ENCODE results near the gene CC2D1B.

CC2D1B gene

DNA sequence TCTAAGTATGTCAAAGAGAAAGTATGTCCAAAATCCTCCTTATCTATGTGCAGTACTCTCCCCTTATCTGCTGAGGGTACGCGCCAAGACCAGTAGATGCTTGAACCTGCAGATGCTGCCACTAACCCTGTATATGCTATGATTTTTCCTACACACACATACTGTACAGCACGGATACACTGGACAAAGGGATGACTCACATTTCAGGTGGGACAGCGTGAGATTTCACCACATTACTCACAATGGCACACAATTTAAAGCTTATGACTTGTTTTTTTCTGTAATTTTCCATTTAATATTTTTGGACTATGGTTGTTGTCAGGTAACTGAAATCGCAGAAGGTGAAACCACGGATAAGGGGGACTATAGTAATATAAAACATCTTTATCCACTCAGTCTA, 34.1 kb upstream of the CC2D1B start:
- no peak overlapping the region for H3K4me2 ChIP-seq (ENCODE audit: insufficient read depth, low read length, poor library complexity, severe bottlenecking)
- H2BK5ac ChIP-seq (ENCODE audit: low read length): no peak overlapping the region
- no peak overlapping the region for H2AK5ac ChIP-seq (ENCODE audit: low read depth, low read length)
- no peak overlapping the region for H2BK12ac ChIP-seq (ENCODE audit: low read length)
- no peak overlapping the region for H4K91ac ChIP-seq (ENCODE audit: low read depth, low read length, poor library complexity)
- H2AFZ ChIP-seq (ENCODE audit: low read length): no peak overlapping the region
- H3K14ac ChIP-seq (ENCODE audit: low read length): no peak overlapping the region
- H3K79me1 ChIP-seq (ENCODE audit: low read depth, low read length): peaks cover 2% of the 10 kb centered on the region
- peaks cover 42 to 72% of the 10 kb centered on the region in 2 donors for H3K36me3 ChIP-seq (replicated peaks in 1 of 2; ENCODE audit: control insufficient read depth in 2 of 2, insufficient read depth in 2 of 2, low read length in 2 of 2)
- H3K4ac ChIP-seq (ENCODE audit: low read length): no peak overlapping the region
- no peak overlapping the region for H3K4me3 ChIP-seq (ENCODE audit: low read length in 2 of 2)
- H2BK120ac ChIP-seq (ENCODE audit: low read depth, low read length): no peak overlapping the region
- H3K9ac ChIP-seq (ENCODE audit: low read depth, low read length, poor library complexity): no peak overlapping the region
- H3K18ac ChIP-seq (ENCODE audit: low read length): no peak overlapping the region
- H3K27ac ChIP-seq (replicated peaks; ENCODE audit: low read length): no peak overlapping the region
- H3K4me1 ChIP-seq (ENCODE audit: control insufficient read depth in 2 of 2, insufficient read depth in 1 of 2, low read depth in 1 of 2, low read length in 2 of 2): peaks cover 0 to 4% of the 10 kb centered on the region in 2 donors
- H3K23ac ChIP-seq (ENCODE audit: low read depth, low read length, poor library complexity): no peak overlapping the region
- peaks cover 0 to 2% of the 10 kb centered on the region in 2 donors for H3K9me3 ChIP-seq (replicated peaks in 1 of 2; ENCODE audit: control insufficient read depth in 2 of 2, insufficient read depth in 1 of 2, low read depth in 1 of 2, low read length in 2 of 2)
- H3K27me3 ChIP-seq (ENCODE audit: control insufficient read depth in 3 of 3, insufficient read depth in 3 of 3, low read depth in 1 of 3, low read length in 3 of 3): no peaks in the 10 kb centered on the region
- no CpG with 5 or more reads among the region's 6 CpGs for WGBS, 2 donors (ENCODE audit: extremely low coverage in 2 of 2, insufficient read length in 2 of 2, insufficient replicate concordance in 1 of 2)
- no peak overlapping the region for H2BK15ac ChIP-seq (ENCODE audit: low read length)
- H4K8ac ChIP-seq (ENCODE audit: low read depth, low read length): no peak overlapping the region
- no peak for DNase-seq (ENCODE audit: low spot score)

DNA sequence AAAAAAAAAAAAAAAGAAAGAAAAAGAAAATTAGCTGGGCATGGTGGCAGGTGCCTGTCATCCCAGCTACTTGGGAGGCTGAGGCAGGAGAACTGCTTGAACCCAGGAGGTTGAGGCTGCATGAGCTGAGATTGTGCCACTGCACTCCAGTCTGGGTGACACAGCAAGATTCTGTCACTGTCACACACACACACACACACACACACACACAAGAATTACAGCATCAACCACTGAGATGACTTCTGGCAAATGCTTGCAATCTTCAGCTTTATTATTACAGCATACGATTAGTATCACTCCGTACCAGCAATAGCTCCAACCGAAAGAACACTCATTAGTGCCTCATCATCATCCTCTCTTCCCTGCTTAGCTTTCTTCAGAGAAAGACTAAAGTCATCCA, 33.6 kb upstream of the CC2D1B start:
- Histone ChIP-seq H3K4me2 (ENCODE audit: insufficient read depth, low read length, poor library complexity, severe bottlenecking) (no peak overlapping the region), H4K91ac (ENCODE audit: low read depth, low read length, poor library complexity) (no peak overlapping the region), H2AFZ (ENCODE audit: low read length) (no peak overlapping the region), H3K18ac (ENCODE audit: low read length) (no peak overlapping the region), H2BK15ac (ENCODE audit: low read length) (no peak overlapping the region), H3K27ac (replicated peaks; ENCODE audit: low read length) (no peak overlapping the region), H3K23ac (ENCODE audit: low read depth, low read length, poor library complexity) (no peak overlapping the region), H3K4ac (ENCODE audit: low read length) (no peak overlapping the region), H2BK5ac (ENCODE audit: low read length) (no peak overlapping the region), H3K27me3 (ENCODE audit: control insufficient read depth in 3 of 3, insufficient read depth in 3 of 3, low read depth in 1 of 3, low read length in 3 of 3) (no peaks in the 10 kb centered on the region), H2BK120ac (ENCODE audit: low read depth, low read length) (no peak overlapping the region), H2AK5ac (ENCODE audit: low read depth, low read length) (no peak overlapping the region), H3K9me3 (replicated peaks in 1 of 2; ENCODE audit: control insufficient read depth in 2 of 2, insufficient read depth in 1 of 2, low read depth in 1 of 2, low read length in 2 of 2) (peaks cover 0 to 2% of the 10 kb centered on the region in 2 donors), H3K36me3 (replicated peaks in 1 of 2; ENCODE audit: control insufficient read depth in 2 of 2, insufficient read depth in 2 of 2, low read length in 2 of 2) (peaks cover 42 to 78% of the 10 kb centered on the region in 2 donors), H3K4me3 (ENCODE audit: low read length in 2 of 2) (no peak overlapping the region), H3K4me1 (ENCODE audit: control insufficient read depth in 2 of 2, insufficient read depth in 1 of 2, low read depth in 1 of 2, low read length in 2 of 2) (peaks cover 0 to 4% of the 10 kb centered on the region in 2 donors), H3K14ac (ENCODE audit: low read length) (no peak overlapping the region), H3K9ac (ENCODE audit: low read depth, low read length, poor library complexity) (no peak overlapping the region), H4K8ac (ENCODE audit: low read depth, low read length) (no peak overlapping the region), H2BK12ac (ENCODE audit: low read length) (no peak overlapping the region), H3K79me1 (ENCODE audit: low read depth, low read length) (no peaks in the 10 kb centered on the region)
- no peak for DNase-seq (ENCODE audit: low spot score)
- WGBS, 2 donors (ENCODE audit: extremely low coverage in 2 of 2, insufficient read length in 2 of 2, insufficient replicate concordance in 1 of 2): no CpG with 5 or more reads among the region's 3 CpGs

DNA sequence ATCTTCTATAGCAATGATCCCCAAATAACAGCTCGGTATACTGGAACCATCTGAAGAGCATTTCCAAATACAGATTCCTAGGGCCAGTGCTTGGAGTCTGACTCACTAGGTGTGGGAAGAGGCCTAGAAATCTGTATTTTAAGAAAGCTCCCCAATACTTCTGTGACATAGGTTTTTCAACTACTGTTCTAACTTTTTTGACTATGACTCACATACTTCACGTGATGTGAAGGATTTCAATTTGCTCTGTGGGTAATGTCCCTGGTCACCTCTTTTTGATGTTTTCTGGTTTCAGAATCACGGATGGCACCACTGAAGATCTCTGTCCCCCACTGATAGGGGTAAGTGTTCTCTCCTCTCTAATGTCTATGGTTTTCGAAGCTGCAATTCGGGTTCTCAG, 27.2 kb upstream of the CC2D1B start:
- H3K4me1 ChIP-seq (ENCODE audit: control insufficient read depth in 2 of 2, insufficient read depth in 1 of 2, low read depth in 1 of 2, low read length in 2 of 2): no peaks in the 10 kb centered on the region
- H3K4ac ChIP-seq (ENCODE audit: low read length): no peak overlapping the region
- H3K36me3 ChIP-seq (replicated peaks in 1 of 2; ENCODE audit: control insufficient read depth in 2 of 2, insufficient read depth in 2 of 2, low read length in 2 of 2): peaks cover 42 to 94% of the 10 kb centered on the region in 2 donors
- H3K27ac ChIP-seq (replicated peaks; ENCODE audit: low read length): no peak overlapping the region
- H3K18ac ChIP-seq (ENCODE audit: low read length): no peak overlapping the region
- H3K9me3 ChIP-seq (replicated peaks in 1 of 2; ENCODE audit: control insufficient read depth in 2 of 2, insufficient read depth in 1 of 2, low read depth in 1 of 2, low read length in 2 of 2): no peaks in the 10 kb centered on the region
- H2BK12ac ChIP-seq (ENCODE audit: low read length): no peak overlapping the region
- H4K91ac ChIP-seq (ENCODE audit: low read depth, low read length, poor library complexity): no peak overlapping the region
- no peaks in the 10 kb centered on the region for H3K79me1 ChIP-seq (ENCODE audit: low read depth, low read length)
- no peak overlapping the region for H2AFZ ChIP-seq (ENCODE audit: low read length)
- no peak overlapping the region for H2BK120ac ChIP-seq (ENCODE audit: low read depth, low read length)
- no peak overlapping the region for H3K4me2 ChIP-seq (ENCODE audit: insufficient read depth, low read length, poor library complexity, severe bottlenecking)
- DNase-seq (ENCODE audit: low spot score): no peak
- no CpG with 5 or more reads among the region's 5 CpGs for WGBS, 2 donors (ENCODE audit: extremely low coverage in 2 of 2, insufficient read length in 2 of 2, insufficient replicate concordance in 1 of 2)
- H3K27me3 ChIP-seq (ENCODE audit: control insufficient read depth in 3 of 3, insufficient read depth in 3 of 3, low read depth in 1 of 3, low read length in 3 of 3): no peaks in the 10 kb centered on the region
- H2AK5ac ChIP-seq (ENCODE audit: low read depth, low read length): no peak overlapping the region
- H3K9ac ChIP-seq (ENCODE audit: low read depth, low read length, poor library complexity): no peak overlapping the region
- no peak overlapping the region for H2BK15ac ChIP-seq (ENCODE audit: low read length)
- no peak overlapping the region for H4K8ac ChIP-seq (ENCODE audit: low read depth, low read length)
- H3K23ac ChIP-seq (ENCODE audit: low read depth, low read length, poor library complexity): no peak overlapping the region
- H3K14ac ChIP-seq (ENCODE audit: low read length): no peak overlapping the region
- H3K4me3 ChIP-seq (ENCODE audit: low read length in 2 of 2): no peak overlapping the region
- no peak overlapping the region for H2BK5ac ChIP-seq (ENCODE audit: low read length)

DNA sequence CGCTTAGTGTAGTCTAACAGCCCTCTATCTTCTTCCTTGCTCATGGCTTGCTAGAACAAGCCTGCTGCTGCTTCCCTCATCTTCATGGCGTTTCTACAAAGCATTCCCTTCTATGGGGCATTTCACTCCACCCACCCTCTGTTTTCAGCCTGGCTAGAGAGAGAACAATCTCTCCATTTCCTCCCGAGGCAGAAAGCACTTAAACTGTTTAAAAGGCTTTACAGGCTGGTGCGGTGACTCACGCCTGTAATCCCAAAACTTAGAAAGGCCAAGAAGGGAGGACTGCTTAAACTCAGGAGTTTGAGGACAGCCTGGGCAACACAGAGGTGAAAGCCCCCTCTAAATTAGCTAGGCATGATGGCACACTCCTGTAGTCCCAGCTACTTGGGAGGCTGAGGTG, 20.5 kb upstream of the CC2D1B start:
- Histone ChIP-seq H3K4me1 (ENCODE audit: control insufficient read depth in 2 of 2, insufficient read depth in 1 of 2, low read depth in 1 of 2, low read length in 2 of 2) (no peaks in the 10 kb centered on the region), H3K4me2 (ENCODE audit: insufficient read depth, low read length, poor library complexity, severe bottlenecking) (no peak overlapping the region), H2BK12ac (ENCODE audit: low read length) (no peak overlapping the region), H2AFZ (ENCODE audit: low read length) (no peak overlapping the region), H3K9me3 (replicated peaks in 1 of 2; ENCODE audit: control insufficient read depth in 2 of 2, insufficient read depth in 1 of 2, low read depth in 1 of 2, low read length in 2 of 2) (no peaks in the 10 kb centered on the region), H2AK5ac (ENCODE audit: low read depth, low read length) (no peak overlapping the region), H3K27ac (replicated peaks; ENCODE audit: low read length) (no peak overlapping the region), H3K36me3 (replicated peaks in 1 of 2; ENCODE audit: control insufficient read depth in 2 of 2, insufficient read depth in 2 of 2, low read length in 2 of 2) (peaks cover 54 to 94% of the 10 kb centered on the region in 2 donors), H3K23ac (ENCODE audit: low read depth, low read length, poor library complexity) (no peak overlapping the region), H3K79me1 (ENCODE audit: low read depth, low read length) (no peaks in the 10 kb centered on the region), H2BK5ac (ENCODE audit: low read length) (no peak overlapping the region), H2BK15ac (ENCODE audit: low read length) (no peak overlapping the region), H4K91ac (ENCODE audit: low read depth, low read length, poor library complexity) (no peak overlapping the region), H3K4ac (ENCODE audit: low read length) (no peak overlapping the region), H3K14ac (ENCODE audit: low read length) (no peak overlapping the region), H3K18ac (ENCODE audit: low read length) (no peak overlapping the region), H4K8ac (ENCODE audit: low read depth, low read length) (no peak overlapping the region), H3K27me3 (ENCODE audit: control insufficient read depth in 3 of 3, insufficient read depth in 3 of 3, low read depth in 1 of 3, low read length in 3 of 3) (no peaks in the 10 kb centered on the region), H3K4me3 (ENCODE audit: low read length in 2 of 2) (no peak overlapping the region), H3K9ac (ENCODE audit: low read depth, low read length, poor library complexity) (no peak overlapping the region), H2BK120ac (ENCODE audit: low read depth, low read length) (no peak overlapping the region)
- DNase-seq (ENCODE audit: low spot score): no peak
- no CpG with 5 or more reads among the region's 5 CpGs for WGBS, 2 donors (ENCODE audit: extremely low coverage in 2 of 2, insufficient read length in 2 of 2, insufficient replicate concordance in 1 of 2)

All from neuronal stem cell (in vitro differentiated cells).